ENCODE measurements around the gene ARHGAP32. TPM values are rescaled to one million over a fixed set of nuclear protein-coding genes. Genes with fewer than 3 reads are reported as not detected.

The ARHGAP32 gene
- total and polyA plus RNA-seq, 2 donors (not counting 1 experiment from before 2014, with no cell fraction given): 4.0 to 9.6 TPM

DNA sequence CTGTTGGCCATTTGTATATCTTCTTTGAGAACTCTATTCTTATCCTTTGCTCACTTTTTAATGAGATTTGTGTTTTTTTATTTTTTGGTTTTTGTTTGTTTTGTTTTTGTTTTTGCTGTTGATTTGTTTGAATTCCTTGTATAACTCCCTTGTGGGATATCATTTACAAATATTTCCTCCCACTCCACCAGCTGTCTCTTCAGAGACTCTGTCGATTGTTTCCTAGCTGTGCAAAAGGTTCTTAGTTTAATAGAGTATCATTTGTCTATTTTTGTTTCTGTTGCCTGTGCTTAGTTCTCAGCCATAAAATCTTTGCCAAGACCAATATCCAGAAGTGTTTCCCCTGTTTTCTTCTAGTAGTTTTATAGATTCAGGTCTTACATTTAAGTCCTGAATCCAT is 82.4 kb downstream of the ARHGAP32 start:
- Histone ChIP-seq H3K4me2 (ENCODE audit: extremely low read depth, insufficient read depth, low read length) (no peak overlapping the region), H2AFZ (ENCODE audit: low read length) (no peak overlapping the region), H3K27me3 (ENCODE audit: control insufficient read depth, insufficient read depth, low read length) (no peaks in the 10 kb centered on the region), H3K9me3 (ENCODE audit: control insufficient read depth, insufficient read depth, low read depth, low read length) (no peaks in the 10 kb centered on the region), H3K9ac (ENCODE audit: insufficient read depth, low read length) (no peak overlapping the region), H3K4me1 (ENCODE audit: control insufficient read depth, extremely low read depth, insufficient read depth, low read length) (no peaks in the 10 kb centered on the region), H4K20me1 (ENCODE audit: control insufficient read depth, extremely low read depth, insufficient read depth, low read length) (no peaks in the 10 kb centered on the region), H3K4me3 (replicated peaks in 1 of 4; ENCODE audit: control extremely low read depth in 1 of 4, insufficient read depth in 1 of 4, low read depth in 3 of 4, low read length in 4 of 4) (no peak overlapping the region), H3K79me2 (ENCODE audit: control insufficient read depth, insufficient read depth, low read length) (no peaks in the 10 kb centered on the region), H3K27ac (ENCODE audit: insufficient read depth, low read length) (no peak overlapping the region), H3K36me3 (ENCODE audit: control insufficient read depth, insufficient read depth, low read length) (no peaks in the 10 kb centered on the region)
- no peak for DNase-seq (ENCODE audit: low read depth in 2 of 2)
- TF ChIP-seq EZH2 (IDR thresholded peaks at IDR 0.05; ENCODE audit: low read length, missing control alignments): no peak
- TF ChIP-seq, protein P1, sequence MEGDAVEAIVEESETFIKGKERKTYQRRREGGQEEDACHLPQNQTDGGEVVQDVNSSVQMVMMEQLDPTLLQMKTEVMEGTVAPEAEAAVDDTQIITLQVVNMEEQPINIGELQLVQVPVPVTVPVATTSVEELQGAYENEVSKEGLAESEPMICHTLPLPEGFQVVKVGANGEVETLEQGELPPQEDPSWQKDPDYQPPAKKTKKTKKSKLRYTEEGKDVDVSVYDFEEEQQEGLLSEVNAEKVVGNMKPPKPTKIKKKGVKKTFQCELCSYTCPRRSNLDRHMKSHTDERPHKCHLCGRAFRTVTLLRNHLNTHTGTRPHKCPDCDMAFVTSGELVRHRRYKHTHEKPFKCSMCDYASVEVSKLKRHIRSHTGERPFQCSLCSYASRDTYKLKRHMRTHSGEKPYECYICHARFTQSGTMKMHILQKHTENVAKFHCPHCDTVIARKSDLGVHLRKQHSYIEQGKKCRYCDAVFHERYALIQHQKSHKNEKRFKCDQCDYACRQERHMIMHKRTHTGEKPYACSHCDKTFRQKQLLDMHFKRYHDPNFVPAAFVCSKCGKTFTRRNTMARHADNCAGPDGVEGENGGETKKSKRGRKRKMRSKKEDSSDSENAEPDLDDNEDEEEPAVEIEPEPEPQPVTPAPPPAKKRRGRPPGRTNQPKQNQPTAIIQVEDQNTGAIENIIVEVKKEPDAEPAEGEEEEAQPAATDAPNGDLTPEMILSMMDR (conservative IDR thresholded peaks at IDR 0.05 in 1 of 2, IDR thresholded peaks at IDR 0.05 in 1 of 2; ENCODE audit: low read depth in 1 of 2, low read length in 2 of 2): no peak

DNA sequence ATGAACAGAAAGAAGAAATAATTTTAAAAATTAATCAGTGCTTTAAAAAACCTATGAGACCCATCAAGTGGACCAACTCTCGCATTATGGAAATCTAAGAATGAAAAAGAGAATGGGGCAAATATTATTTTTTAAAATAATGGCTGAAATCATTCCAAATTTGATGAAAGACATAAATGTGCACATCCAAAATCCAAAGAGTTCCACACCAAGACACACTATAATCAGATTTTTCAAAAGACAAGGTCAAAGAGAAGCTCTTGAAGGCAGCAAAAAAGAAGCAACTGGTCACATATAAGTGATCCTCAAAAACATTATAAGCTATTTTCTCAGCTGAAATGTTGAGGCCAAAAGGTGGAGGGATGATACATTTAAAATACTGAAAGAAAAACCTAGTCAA is 85.3 kb downstream of the ARHGAP32 start:
- Histone ChIP-seq H2AFZ (ENCODE audit: low read length) (no peak overlapping the region), H3K9ac (ENCODE audit: insufficient read depth, low read length) (no peak overlapping the region), H3K4me1 (ENCODE audit: control insufficient read depth, extremely low read depth, insufficient read depth, low read length) (no peaks in the 10 kb centered on the region), H3K27ac (ENCODE audit: insufficient read depth, low read length) (no peak overlapping the region), H3K9me3 (ENCODE audit: control insufficient read depth, insufficient read depth, low read depth, low read length) (no peaks in the 10 kb centered on the region), H3K4me3 (replicated peaks in 1 of 4; ENCODE audit: control extremely low read depth in 1 of 4, insufficient read depth in 1 of 4, low read depth in 3 of 4, low read length in 4 of 4) (no peak overlapping the region), H3K4me2 (ENCODE audit: extremely low read depth, insufficient read depth, low read length) (no peak overlapping the region), H4K20me1 (ENCODE audit: control insufficient read depth, extremely low read depth, insufficient read depth, low read length) (no peaks in the 10 kb centered on the region), H3K27me3 (ENCODE audit: control insufficient read depth, insufficient read depth, low read length) (no peaks in the 10 kb centered on the region), H3K36me3 (ENCODE audit: control insufficient read depth, insufficient read depth, low read length) (no peaks in the 10 kb centered on the region), H3K79me2 (ENCODE audit: control insufficient read depth, insufficient read depth, low read length) (no peaks in the 10 kb centered on the region)
- no peak for DNase-seq (ENCODE audit: low read depth in 2 of 2)
- TF ChIP-seq, protein P1 (conservative IDR thresholded peaks at IDR 0.05 in 1 of 2, IDR thresholded peaks at IDR 0.05 in 1 of 2; ENCODE audit: low read depth in 1 of 2, low read length in 2 of 2): no peak
- no peak for TF ChIP-seq EZH2 (IDR thresholded peaks at IDR 0.05; ENCODE audit: low read length, missing control alignments)

DNA sequence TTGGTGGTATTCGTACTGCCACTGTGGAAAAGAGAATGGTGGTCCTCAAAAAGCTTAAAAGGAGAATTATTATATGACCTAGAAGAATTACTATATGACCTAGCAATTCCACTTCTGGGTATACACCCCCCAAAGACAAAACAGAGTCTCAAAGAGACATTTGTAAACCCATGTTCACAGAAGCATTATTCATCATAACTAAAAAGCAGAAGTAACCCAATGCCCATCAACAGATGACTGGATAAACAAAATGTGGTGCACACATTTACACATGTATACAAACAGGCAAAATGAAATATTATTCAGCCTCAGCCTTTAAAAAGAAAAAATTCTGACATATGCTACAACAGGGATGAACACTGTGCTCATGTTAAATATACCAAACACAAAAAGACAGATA is 89.4 kb downstream of the ARHGAP32 start:
- no peak for DNase-seq (ENCODE audit: low read depth in 2 of 2)

More for the DNA sequence above, 89.4 kb downstream of the ARHGAP32 start:
- Histone ChIP-seq H3K4me2 (ENCODE audit: extremely low read depth, insufficient read depth, low read length) (no peak overlapping the region), H2AFZ (ENCODE audit: low read length) (no peak overlapping the region), H3K9ac (ENCODE audit: insufficient read depth, low read length) (no peak overlapping the region), H4K20me1 (ENCODE audit: control insufficient read depth, extremely low read depth, insufficient read depth, low read length) (no peaks in the 10 kb centered on the region), H3K27me3 (ENCODE audit: control insufficient read depth, insufficient read depth, low read length) (no peaks in the 10 kb centered on the region), H3K4me3 (replicated peaks in 1 of 4; ENCODE audit: control extremely low read depth in 1 of 4, insufficient read depth in 1 of 4, low read depth in 3 of 4, low read length in 4 of 4) (no peak overlapping the region), H3K4me1 (ENCODE audit: control insufficient read depth, extremely low read depth, insufficient read depth, low read length) (no peaks in the 10 kb centered on the region), H3K9me3 (ENCODE audit: control insufficient read depth, insufficient read depth, low read depth, low read length) (no peaks in the 10 kb centered on the region), H3K36me3 (ENCODE audit: control insufficient read depth, insufficient read depth, low read length) (no peaks in the 10 kb centered on the region), H3K27ac (ENCODE audit: insufficient read depth, low read length) (no peak overlapping the region), H3K79me2 (ENCODE audit: control insufficient read depth, insufficient read depth, low read length) (no peaks in the 10 kb centered on the region)
- TF ChIP-seq, protein P1 (conservative IDR thresholded peaks at IDR 0.05 in 1 of 2, IDR thresholded peaks at IDR 0.05 in 1 of 2; ENCODE audit: low read depth in 1 of 2, low read length in 2 of 2): no peak

All from fibroblast of lung (primary cell).